Activated T-helper 9 cell treated with anti-CD3 and anti-CD28 coated beads, Interleukin-2, amount 50 U/mL, for 16 hours (primary cell): ENCODE data around the gene CNOT6.

Source experiments
- DNase-seq: peaks from one replicate; pipeline ENCODE4 v3.0.0-alpha.2; 2020; ENCODE audit warnings: low read depth

The CNOT6 gene

DNA sequence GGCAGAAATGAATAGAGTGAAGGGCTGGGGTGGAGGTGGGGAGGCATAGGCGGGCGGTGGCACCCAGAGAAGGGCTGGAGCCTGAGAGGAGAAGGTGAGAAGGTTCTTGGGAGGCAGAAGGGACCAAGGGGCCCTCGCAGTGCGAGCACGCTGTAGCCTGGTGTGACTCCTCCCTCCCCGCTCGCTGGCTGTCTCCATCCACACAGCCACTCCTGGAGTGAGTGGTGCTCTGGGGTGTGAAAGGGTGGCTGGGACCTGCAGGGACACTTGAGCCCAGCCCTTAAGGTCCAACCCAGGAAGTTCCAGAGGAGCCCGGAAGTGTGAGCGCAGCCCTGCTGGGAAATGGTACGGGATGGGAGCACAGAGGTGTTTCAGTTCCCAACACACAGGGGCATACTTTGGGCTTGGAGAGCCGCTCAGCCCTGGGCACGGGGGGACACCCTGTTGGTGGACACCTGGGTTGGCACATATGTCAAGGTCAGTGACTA lies 106.4 kb downstream of the CNOT6 start:
- no peak for DNase-seq

DNA sequence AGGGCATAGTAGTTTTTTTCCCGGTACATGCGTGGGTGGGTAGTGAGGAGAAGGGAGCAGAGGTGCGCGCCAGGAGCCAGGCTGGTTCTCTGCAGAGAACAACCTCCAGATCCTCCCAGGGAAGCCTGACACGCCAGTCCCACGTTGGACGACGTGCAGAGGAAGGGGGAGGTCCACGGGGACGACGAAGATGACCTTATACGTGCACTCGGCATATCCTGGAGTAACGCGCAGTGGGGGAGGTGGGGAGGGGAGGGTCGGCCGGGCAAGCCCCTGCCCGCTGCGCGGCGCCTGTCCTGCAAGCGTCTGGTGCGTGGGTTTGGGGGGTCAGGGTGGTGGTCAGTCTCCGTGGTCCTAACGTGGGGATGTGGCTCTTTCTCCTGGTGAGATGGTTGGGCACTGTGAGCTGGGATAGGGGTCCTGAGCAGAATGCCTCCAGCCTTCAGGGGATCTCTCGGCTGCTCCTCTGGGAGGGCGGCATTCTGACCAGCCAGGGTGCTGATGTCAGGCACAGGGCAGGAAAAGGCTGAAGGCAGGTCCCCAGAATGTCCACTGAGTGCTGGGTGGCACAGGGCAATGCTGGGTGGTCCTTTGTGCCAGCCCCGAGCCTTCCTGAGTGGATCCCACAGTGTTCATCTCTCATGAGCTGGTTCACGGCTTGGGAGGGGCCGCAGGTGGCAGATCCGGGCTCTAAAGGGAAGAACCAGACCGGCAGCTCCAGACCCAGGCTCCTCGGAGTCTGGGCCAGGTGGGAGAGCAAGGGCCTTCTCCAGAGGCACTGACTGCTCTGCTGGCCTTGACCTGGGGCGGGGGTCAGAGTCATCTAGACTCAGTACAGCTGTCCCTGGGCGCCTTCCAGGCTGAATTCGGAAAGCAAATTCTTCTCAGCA lies 107.7 kb downstream of the CNOT6 start:
- DNase-seq: no peak

DNA sequence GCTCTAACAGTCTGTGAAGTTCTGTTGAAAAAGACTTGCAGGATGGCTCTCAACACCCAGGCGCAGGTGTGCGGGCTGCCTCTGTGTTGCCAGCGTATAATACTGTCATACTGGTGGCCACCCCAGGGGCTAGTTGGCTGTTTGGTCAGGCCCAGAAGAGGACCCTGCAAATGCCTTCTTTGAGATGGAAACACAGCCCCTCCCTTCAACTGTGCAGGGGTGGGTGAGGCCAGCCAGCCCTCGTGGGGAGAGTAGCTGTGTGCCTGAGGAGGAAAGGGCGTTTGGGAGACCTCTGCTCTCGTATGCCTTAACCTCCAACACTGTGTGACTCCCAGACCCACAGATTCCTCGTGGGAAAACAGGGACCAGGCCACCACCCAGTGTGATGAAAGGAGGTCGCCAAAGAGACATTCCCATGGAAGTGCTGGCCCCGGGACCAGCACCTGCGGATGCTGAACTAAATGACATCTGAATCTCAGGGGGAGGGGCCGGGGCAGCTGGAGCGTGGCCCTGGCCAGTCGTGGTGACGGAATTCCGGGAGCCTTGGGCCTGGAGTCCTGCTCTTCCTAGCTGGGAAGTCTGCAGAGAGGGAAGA lies 108.4 kb downstream of the CNOT6 start:
- DNase-seq: no peak

DNA sequence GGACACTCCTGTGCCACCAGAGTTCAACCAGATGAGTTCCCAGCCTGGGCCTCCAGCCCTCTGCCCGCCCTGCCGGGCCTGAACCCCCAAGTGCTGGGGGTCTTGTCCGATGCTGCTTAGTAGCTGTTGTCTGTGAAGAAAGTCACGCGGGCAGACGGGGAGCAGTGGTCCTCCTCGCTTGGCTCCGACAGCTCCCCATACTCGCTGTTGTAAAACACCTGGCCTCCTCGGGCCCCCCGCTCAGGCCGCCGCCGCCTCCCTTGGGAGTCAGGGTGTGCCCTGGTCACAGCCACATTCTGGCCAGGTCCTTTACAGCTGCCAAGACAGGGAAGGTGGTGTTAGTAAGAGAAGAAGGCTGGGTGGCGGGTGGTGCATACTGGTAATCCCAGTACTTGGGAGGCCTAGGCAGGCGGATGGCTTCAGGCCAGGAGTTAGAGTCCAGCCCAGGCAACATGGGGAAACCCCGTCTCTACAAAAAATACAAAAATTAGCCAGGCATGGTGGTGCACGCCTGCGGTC lies 109.0 kb downstream of the CNOT6 start:
- DNase-seq: no peak

DNA sequence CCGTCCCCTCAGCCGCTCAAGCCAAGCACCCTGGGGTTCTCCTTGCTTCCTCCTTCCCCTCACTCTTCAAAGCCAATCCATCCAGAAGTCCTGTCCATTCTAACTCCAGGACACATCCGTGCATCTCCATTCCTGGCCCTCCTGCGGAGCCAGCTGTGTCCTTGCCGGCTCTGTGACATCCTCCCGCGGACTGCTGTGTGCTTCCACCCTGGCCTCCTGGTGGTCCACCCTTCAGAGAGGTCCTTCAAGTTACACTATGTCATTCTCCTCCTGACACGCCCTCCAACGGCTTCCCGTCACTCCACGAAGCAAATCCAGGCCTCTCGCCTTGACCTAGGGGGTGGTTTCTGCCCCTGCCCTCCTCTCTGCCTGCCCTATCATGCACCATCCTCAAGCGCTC lies 110.1 kb downstream of the CNOT6 start:
- DNase-seq: no peak

DNA sequence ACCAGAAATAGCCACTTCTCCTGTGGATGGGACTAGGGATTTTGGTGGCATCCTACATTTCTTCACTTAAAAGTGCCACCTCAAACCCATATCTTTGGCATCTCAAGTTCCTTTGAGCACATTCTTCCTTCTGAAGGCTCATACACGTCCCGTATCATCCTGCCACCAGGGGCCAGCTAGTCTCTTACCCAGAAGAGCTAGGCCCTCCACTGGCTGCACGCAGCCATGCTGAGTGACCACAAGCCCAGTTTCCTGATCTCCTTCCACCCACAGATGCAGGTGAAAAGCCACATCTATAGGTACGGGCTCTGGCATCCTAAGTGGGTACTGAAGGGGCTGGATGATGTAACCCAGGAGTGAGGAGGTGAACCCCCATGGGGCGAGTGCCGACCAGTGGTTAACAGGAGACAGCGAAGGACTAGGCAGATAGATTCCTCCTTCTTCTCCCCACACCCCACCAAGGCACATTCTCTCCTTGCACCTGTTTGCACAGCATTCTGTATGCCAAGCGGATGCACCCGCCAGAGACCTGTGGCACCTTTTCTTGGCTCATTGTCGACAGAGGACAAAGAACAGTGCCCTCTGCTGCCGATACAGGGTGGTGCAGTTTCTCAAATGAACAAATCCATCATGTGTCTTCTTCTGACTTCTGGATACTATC lies 111.5 kb downstream of the CNOT6 start:
- DNase-seq: peak; percentile 34

DNA sequence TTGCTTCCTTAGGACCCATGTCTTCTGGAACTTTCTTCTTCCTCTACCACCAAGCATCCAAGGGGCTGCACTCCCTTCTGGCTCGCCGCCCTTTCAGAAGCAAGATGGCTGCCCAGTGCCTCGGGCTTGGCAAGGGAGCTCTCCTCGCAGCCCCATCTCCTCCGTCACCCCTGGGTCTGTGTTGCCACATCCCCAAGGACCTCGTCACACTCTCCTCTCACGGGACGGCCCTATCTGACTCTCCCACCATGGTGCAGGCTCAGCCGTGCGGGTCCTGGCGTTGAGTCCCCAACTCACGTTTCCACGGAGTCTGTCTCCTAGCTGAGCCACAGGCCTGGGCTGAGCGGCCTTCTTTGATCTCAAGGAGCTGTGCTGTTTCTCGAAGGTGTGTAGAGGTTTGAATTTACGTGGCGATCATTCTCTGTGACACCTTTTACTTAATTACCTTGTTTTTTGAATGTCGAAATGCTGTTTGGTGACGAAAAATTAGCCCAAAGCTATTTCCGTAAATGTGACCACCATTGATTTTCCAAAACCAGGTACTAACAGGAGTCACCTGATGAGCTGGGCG lies 112.1 kb downstream of the CNOT6 start:
- no peak for DNase-seq

DNA sequence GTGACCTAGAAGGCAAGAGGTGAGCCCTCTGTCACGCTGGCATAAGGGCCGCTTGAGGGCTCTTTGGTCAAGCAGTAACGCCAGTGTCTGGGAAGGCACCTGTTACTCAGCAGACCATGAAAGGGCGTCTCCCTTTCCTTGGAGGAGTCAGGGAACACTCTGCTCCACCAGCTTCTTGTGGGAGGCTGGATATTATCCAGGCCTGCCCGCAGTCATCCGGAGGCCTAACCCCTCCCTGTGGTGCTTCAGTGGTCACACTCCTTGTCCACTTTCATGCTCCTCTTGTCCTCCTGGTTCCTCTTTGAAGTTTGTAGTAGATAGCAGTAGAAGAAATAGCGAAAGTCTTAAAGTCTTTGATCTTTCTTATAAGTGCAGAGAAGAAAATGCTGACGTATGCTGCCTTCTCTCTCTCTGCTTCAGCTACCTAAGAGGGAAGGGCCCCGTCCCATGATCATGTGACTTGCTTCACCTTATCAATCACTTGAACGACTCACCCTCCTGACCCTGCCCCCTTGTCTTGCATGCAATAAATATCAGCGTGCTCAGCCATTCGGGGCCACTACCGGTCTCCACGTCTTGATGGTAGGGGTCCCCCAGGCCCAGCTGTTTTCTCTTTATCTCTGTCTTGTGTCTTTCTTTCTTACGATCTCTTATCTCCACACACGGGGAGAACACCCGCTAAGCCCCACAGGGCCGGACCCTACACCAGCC lies 113.8 kb downstream of the CNOT6 start:
- no peak for DNase-seq

DNA sequence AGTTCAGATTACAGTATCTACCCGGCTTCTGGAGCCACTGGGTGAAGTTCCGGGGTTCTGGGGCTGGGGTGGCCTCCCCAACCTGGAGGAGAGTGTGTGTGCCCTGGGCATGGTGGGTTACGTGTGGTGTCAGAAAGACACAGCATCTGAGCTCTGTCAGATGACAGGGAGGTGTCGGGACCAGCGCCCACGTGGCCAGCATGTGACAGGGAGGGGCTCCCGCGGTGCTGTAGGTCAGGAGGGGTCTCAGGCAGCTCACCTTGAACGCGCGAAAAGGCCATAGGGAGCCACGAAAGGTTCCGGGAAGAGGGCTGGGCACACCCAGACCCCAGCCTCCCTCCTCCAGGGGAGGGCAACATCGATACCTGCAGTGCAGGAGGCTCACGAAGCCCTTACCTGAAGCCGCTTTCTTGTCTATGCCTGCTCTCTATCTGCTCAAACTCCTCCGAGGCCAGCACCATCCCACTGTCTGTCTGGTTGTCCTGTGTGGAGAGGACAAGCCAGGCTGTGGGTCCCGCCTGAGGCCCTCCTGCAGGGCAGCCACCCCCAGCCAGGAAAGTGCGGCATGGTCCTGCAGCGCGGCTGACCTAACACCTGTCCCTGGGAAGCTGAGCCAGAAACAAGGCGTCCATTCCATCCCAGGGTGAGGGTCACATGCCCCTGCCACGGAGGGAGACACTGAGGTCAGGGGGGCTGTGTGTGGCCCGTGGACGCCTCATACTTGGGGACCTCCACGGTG lies 114.6 kb downstream of the CNOT6 start:
- no peak for DNase-seq

DNA sequence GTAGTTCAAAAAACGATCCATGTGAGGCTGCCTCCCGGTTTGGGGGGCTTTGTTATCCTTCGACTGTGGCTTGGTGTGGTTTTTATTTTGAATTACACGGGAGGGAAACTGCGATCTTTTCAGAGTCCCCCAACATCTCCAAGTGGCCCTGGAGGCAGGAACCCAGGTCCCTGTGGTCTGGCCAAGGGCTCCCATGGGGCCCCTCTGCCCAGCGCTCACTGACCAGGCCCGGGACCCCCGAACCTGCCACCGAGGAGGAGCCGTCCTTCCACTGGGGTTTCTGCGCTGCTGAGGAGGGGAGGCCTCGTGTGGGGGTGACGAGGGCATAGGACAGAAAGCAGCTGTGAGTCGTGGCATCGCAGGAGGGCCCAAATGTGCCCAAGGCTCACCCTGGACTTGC lies 115.2 kb downstream of the CNOT6 start:
- DNase-seq: no peak

DNA sequence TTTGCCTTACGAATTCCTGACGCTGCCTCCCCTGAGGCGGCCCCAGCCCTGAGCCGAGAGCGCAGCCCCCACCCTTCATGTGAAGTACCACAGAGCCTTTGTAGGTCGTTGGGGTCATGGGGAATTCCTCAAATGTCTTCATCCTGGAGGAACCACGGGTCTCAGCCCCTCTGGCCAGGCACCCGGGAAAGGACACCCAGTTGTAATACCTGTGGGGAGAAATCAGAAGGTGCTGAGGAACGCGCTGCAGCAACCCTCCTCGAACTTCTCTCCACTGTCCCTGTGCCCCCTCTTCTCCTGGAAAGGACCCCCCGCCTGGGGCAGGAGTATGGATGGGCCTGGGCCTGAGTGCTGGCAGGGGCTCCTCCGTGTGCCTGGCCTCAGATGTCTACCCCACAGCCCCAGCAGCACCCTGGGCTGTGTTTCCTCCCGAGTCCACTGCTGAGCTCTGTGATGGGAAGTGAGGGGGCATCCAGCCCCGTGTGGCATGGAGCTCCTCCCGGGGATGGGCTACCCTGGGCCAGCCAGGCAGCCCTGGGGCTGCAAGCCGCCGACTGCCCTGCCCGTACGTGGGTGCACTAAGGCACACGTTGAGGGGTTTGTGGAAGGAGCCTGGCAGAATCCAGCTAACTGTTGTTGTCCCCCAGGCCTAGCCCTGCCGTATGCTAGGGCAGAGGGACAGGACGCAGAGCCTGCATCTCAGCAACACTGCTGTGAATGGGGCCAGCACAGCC lies 115.8 kb downstream of the CNOT6 start:
- no peak for DNase-seq

DNA sequence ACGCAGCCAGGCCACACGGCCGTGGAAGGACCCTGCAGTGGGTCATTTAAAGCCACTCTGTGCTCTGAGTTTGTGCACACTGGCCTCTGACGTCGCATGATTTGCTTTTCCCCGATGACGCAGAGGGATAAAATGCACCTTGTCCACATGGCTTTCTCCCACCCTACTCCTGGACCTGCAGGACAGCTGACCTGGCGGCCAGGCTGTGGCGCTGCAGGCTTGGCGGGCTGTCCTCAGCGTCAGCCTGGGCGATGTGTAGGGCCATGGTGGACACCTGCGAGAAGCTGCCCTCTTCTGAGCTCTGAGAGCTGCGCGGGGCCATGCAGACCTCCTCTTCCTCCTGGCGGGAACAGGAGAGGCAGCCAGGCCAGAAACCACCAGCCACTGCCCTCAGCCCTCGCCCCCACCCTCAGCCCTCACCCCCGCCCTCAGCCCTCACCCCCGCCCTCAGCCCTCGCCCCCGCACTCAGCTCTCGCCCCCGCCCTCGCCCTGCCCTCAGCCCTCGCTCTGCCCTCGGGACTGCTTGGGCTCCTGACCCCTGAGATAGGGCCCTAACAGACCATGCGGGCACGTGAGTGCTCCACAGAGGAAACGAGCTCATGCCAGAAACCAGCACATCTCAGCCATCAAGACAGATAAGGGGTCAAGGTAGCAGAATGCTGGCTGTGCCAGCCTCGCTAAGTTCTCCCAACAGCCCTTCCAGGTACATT lies 117.1 kb downstream of the CNOT6 start:
- no peak for DNase-seq

DNA sequence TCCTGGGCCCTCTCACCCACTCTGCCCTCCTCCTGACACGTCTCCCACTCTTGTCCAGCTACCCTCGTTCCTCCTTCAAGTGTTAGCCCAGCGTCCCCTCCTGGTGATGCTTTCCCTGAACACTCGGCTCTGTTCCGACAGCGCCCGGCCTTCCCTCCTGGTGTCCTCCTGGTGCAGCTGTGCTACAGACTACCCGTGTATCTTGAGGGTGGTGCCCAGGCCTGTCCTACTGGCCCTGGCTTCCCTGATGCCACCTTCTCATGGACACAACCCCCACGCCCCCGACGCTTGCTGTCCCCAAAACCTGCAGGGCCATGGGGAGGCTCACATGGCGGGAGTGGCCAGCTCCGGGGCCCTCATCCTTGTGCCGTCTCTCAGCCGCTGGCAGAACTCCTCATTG lies 118.5 kb downstream of the CNOT6 start:
- no peak for DNase-seq

DNA sequence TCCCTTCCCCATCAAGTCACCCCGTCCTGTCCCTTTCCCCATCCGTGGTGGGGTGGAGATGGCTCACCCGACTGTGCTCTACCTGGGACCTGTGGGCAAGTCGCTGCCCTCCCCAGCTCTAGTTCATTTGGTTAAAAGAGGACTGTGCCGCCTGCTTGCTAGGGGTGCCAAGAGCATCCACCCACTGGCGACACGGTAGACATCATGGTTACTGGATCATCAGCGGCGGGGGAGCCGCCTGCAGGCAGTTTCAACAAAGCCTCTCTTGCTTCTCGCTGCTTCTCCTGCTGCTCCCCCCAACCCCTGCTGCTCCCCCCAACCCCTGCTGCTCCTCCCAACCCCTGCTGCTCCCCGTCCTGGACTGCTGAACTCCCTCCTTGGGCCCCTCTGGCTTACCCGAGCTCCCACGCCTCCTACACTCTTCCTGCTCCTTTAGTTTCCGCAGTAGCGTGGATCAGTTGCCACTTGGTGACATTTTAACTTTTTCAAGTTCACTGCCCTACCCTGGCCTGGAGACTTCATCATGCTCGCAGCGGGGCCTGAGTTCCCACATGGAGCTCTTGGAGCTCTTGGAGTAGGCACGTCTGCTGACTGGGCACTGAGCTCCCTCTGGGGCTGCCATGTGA lies 119.1 kb downstream of the CNOT6 start:
- DNase-seq: no peak

DNA sequence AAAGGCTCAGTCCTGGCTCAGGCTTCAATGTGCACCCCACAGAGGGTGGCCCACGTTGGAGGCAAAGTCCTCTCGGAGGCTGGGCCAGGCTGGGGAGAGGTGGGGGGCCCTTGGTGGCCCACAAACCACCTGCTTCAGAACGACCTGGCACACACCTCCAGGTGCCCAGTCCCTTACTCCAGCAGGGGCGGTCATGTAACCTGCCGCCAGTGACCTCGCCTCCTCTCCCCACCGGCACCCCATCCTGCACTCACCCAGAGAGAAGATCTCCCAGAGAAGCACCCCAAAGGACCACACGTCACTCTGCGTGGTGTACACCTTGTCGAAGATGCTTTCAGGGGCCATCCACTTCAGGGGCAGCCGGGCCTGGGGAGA lies 119.6 kb downstream of the CNOT6 start:
- no peak for DNase-seq

DNA sequence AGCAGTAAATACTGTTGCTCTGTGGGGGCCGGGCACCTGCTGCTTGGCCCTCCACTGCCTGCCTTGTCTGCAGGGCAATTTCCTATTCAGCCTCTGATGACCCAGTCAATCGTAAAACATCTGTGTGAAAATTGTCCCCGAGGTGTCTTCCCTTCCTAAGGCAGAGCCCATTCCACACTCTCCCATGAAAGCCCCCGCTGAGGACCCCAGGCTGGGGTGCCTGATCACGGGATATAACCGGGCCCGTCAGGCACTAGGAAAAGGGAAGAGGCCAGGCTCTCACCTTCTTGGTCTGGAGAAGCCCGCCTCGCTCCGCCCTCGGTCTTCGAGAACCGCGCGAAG lies 124.3 kb downstream of the CNOT6 start:
- DNase-seq: no peak

DNA sequence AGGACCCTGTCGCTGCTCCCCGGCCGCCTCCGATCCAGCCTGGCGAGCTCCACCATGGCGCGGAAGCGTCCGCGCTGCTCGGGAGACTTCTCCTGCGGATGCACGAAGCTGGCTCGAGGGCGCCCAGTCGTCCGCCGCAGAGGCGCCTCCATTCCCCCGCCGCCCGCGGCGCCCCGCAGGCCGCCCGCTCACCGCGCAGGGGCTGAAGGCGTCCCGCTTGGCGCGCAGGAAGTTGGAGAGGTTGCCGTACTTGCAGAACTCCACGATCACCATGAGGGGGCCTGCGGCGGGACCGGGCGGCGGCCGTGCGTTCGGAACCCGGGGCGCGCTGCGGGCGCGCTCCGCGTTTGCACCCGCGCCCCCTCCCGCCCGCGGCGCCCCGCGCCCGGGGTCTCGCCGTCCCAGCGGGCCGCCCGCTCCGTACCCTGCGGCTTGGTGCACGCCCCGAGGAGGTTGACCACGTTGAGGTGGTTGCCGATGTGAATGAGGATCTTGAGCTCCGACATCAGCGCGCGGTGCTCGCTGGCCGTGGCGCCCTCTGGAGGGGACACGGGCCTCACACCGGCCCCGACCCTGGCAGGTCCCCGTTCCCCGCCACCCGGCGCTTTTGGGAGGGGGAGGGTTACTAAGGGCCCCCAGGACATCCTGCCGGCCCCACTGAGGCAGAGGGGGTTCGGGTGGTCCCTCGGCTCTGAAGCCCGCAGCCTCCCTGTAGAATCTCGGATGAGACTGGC lies 124.8 kb downstream of the CNOT6 start:
- no peak for DNase-seq

DNA sequence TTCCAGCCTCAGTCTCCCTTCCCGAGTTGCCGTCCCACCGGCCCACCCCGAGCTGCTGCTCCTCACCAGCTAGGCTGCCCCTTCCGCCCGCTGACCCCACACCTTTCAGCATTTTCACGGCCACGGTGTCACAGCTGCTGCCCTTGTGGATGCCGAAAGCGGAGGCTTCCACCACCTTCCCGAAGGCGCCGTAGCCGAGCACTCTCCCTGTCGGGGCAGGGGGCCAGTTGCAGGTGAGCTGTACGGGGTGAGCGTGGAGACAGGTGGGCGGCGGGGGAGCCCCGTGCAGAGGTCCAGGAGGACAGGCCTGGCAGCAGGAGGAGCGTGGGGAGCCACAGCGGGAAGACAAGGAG lies 125.4 kb downstream of the CNOT6 start:
- DNase-seq: no peak

DNA sequence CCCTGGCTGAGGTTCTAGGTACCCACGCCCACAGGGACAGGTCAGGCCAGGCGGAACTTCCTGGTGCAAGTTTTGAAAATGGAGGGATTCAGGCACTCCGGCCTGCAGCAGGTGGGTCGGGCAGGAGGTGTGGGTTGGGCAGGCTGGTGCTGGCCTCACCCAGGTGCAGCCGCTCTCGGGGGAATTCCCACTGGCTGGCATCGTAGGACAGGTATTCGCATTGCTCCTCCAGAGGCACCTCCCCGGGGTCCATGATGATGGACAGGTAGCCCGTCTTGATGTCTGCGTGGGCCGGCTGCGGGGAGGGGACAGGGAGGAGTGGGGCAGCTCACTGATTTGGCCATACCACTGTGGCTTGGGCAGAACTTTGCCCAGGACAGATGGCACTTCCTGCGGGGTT lies 125.8 kb downstream of the CNOT6 start:
- DNase-seq: no peak
